Measurements from ENCODE around the gene WDR45. TPM values are rescaled to one million over a fixed set of nuclear protein-coding genes. Genes with fewer than 3 reads are reported as not detected.
"Not testable (repeated sequence)": the region's sequence is repeated elsewhere in the genome, so short reads cannot be mapped to it uniquely, and the experiment has no call there.

The WDR45 gene
- polyA plus RNA-seq (2013, experiment 1 of 2) = 21.2 TPM
- 15.6 TPM for polyA plus RNA-seq (2013, experiment 2 of 2)

DNA sequence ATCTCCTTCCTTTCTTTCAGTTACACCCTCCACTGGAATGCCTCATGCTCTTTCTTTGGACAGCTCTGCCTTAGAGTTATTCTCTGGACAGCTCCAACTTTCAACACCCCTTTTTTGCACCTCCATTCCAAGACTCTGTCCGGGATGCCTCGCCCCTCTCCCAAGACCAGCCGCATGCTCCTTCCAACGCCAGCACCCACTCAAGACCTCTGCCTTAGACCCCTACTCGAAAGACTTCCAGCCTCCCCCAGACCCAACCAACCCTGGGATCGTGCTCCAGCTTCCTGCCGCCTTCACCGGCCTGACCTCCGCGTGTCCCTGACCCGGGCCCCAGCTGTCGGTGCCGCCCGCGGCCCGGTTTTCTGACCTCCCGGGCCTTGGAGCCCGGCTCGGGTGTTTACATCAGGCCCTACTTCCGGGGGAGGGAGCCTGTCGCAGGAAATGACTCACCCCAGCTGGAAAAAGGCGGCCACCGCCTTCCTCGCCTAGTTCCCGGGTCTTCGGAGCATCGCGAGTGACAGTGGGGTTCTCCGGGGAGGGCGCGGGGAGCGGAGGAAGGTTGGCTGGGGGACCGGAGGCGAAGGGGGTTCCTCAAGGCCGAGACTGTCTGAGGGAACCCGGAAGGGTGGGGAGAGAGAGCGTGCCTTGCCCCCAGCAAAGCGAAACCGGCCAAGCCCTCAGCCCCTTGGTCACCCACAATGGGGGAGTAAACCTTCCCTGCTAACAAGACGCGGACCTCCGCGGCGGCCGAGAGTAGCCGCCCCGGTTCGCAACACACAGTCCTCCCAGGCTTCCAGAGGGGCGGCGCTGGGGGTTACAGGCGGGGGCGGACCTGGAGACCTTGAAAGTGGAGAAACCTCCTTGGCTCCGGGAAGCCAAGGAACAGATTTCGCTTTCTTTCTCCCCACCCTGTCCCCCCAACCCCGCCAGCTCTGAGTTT lies at the start of gene WDR45:
WDR45 (minus strand) TSS at position 399 of the 940 bp plus-strand sequence. CDS start 1,792 bp downstream, outside the sequence.
- under 1% methylated on average over 51 of the region's 55 CpGs for WGBS
- Histone ChIP-seq H3K36me3 (ENCODE audit: insufficient read depth, low read length) (peaks cover 6% of the 10 kb centered on the region; the same call in 1 of the 2 replicates), H3K27ac (ENCODE audit: low read depth, low read length) (peak within 1 kb of the TSS; percentile 79), H3K4me1 (ENCODE audit: insufficient read depth, low read length) (no peaks in the 10 kb centered on the region), H3K4me3 (ENCODE audit: low read length) (peak within 1 kb of the TSS; percentile 68), H3K9me3 (ENCODE audit: insufficient read depth, low read depth, low read length) (no peaks in the 10 kb centered on the region), H3K27me3 (ENCODE audit: insufficient read depth, low read length) (no peaks in the 10 kb centered on the region), H3K9ac (ENCODE audit: low read depth, low read length) (peak within 1 kb of the TSS; percentile 79)

DNA sequence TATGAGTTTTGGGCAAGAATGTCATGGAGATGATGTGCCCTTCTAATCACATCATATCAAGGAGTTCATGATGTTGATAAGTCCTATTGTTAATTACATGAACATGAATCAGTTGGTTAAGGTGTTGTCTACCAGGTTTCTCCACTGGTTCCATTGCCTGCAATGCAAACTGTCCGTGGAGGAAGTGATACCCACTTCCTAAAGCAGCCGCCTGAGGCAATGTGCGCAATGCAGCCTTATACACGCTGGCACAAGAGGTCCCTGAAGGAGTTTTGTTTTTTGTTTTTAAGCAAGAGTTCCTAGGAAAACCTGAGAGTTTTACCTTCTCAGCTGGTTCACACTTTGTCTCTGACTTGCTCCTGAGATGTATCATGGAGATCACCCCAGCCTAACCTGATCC lies 49.7 kb upstream of the WDR45 start:
- H3K4me1 ChIP-seq (ENCODE audit: insufficient read depth, low read length) = no peaks in the 10 kb centered on the region
- H3K27me3 ChIP-seq (ENCODE audit: insufficient read depth, low read length) = no peaks in the 10 kb centered on the region
- H3K36me3 ChIP-seq (ENCODE audit: insufficient read depth, low read length) = no peaks in the 10 kb centered on the region
- WGBS = 84% methylated on average over 4 of the region's 4 CpGs
- H3K27ac ChIP-seq (ENCODE audit: low read depth, low read length) = no peak overlapping the region
- no peak overlapping the region for H3K9ac ChIP-seq (ENCODE audit: low read depth, low read length)
- H3K4me3 ChIP-seq (ENCODE audit: low read length) = no peak overlapping the region
- H3K9me3 ChIP-seq (ENCODE audit: insufficient read depth, low read depth, low read length) = no peaks in the 10 kb centered on the region

DNA sequence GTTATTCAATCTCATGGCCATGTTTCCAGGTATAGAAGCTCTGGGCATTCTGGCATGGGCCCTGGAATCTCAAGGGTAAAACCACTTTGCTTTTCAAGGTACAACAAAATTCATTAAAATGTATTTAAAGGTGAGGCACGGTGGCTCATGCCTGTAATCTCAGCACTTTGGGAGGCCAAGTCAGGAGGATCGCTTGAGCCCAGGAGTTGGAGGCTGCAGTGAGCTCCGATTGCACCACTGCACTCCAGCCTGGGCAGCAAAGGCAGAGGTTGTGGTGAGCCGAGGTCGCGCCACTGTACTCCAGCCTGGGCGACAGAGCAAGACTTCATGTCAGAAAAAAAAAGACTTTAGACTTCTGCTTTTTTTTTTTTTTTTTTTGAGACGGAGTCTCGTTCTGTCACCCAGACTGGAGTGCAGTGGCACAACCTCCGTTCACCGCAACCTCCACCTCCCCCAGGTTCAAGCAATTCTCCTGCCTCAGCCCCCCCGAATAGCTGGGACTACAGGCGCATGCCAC lies 48.1 kb upstream of the WDR45 start:
- H3K4me1 ChIP-seq (ENCODE audit: insufficient read depth, low read length); H3K9me3 ChIP-seq (ENCODE audit: insufficient read depth, low read depth, low read length); H3K9ac ChIP-seq (ENCODE audit: low read depth, low read length); H3K27me3 ChIP-seq (ENCODE audit: insufficient read depth, low read length); H3K27ac ChIP-seq (ENCODE audit: low read depth, low read length); H3K4me3 ChIP-seq (ENCODE audit: low read length); H3K36me3 ChIP-seq (ENCODE audit: insufficient read depth, low read length): not testable (repeated sequence)
- 86% methylated on average over 12 of the region's 13 CpGs for WGBS

DNA sequence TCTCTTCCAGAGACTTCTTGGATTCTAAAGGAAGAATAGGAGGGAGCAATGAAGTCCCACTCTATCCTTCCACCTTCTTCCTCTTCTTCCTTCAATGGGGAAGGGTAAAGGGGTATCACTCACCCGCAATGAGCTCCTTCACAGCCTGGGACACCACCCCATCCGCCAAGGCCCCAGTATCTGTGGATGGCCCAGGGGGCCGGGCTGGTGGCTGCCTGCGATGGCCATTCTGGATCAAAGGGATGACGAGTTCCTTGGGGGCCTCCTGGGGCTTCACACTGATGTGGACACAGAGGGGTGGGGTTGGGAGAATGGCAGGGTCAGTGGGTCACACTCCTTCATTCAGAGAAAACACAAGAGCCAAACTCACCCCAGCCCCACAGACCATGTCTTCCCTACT lies 42.8 kb upstream of the WDR45 start:
- H3K36me3 ChIP-seq (ENCODE audit: insufficient read depth, low read length) = peaks cover 26% of the 10 kb centered on the region
- H3K9me3 ChIP-seq (ENCODE audit: insufficient read depth, low read depth, low read length) = no peaks in the 10 kb centered on the region
- H3K9ac ChIP-seq (ENCODE audit: low read depth, low read length) = no peak overlapping the region; the same call in 1 of the 2 replicates
- H3K4me3 ChIP-seq (ENCODE audit: low read length) = peak overlapping the region; percentile 96
- H3K27ac ChIP-seq (ENCODE audit: low read depth, low read length) = no peak overlapping the region
- 80% methylated on average over 5 of the region's 5 CpGs for WGBS
- no peaks in the 10 kb centered on the region for H3K27me3 ChIP-seq (ENCODE audit: insufficient read depth, low read length)
- H3K4me1 ChIP-seq (ENCODE audit: insufficient read depth, low read length) = no peaks in the 10 kb centered on the region

DNA sequence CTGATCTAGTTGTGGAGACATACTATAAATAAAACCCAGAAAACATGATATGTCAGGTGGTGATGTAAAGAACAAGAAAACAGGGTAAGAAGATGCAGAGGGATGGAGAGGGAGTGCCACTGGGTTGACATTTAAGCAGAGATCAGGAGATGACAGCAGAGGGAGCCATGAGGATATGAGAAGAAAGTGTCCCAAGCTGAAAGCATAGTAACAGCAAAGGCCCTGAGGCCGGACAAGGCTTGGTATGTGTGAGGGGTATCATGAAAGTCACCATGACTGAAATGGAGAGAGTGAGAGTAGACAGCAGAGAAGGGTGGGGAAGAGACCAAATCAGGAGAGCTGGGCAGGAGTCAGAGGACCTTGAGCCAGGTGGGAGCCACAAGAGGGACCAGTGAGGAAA lies 40.4 kb upstream of the WDR45 start:
- 79% methylated on average over 1 of the region's 1 CpG for WGBS
- H3K36me3 ChIP-seq (ENCODE audit: insufficient read depth, low read length) = peaks cover 47% of the 10 kb centered on the region
- no peak overlapping the region for H3K9ac ChIP-seq (ENCODE audit: low read depth, low read length)

DNA sequence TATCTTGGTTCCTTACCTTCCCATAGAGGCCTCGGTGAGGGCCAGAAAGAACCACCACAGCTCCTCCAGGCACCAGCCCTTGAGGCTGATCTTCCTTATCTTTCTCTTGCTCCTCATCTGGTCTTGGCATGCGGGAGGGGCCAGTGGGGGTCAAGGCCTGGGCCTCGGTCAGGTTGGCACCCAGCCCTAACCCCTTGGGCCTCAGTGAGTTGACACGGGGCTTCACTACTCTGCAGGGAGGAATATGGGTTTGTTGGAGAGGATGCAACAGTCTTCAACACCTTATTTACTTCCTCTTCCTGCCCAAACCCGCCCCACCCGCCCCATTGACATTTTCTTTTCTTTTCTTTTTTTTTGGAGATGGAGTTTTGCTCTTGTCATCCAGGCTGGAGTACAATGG lies 37.9 kb upstream of the WDR45 start:
- Histone ChIP-seq H3K27me3 (ENCODE audit: insufficient read depth, low read length) (no peaks in the 10 kb centered on the region), H3K9ac (ENCODE audit: low read depth, low read length) (no peak overlapping the region), H3K4me1 (ENCODE audit: insufficient read depth, low read length) (no peaks in the 10 kb centered on the region), H3K36me3 (ENCODE audit: insufficient read depth, low read length) (peaks cover 57% of the 10 kb centered on the region), H3K4me3 (ENCODE audit: low read length) (no peak overlapping the region), H3K27ac (ENCODE audit: low read depth, low read length) (no peak overlapping the region), H3K9me3 (ENCODE audit: insufficient read depth, low read depth, low read length) (no peaks in the 10 kb centered on the region)
- WGBS = 98% methylated on average over 3 of the region's 6 CpGs

More for the DNA sequence above, 40.4 kb upstream of the WDR45 start:
- H3K4me3 ChIP-seq (ENCODE audit: low read length) = no peak overlapping the region
- H3K4me1 ChIP-seq (ENCODE audit: insufficient read depth, low read length) = no peaks in the 10 kb centered on the region
- H3K27me3 ChIP-seq (ENCODE audit: insufficient read depth, low read length) = no peaks in the 10 kb centered on the region
- no peak overlapping the region for H3K27ac ChIP-seq (ENCODE audit: low read depth, low read length)
- H3K9me3 ChIP-seq (ENCODE audit: insufficient read depth, low read depth, low read length) = no peaks in the 10 kb centered on the region

DNA sequence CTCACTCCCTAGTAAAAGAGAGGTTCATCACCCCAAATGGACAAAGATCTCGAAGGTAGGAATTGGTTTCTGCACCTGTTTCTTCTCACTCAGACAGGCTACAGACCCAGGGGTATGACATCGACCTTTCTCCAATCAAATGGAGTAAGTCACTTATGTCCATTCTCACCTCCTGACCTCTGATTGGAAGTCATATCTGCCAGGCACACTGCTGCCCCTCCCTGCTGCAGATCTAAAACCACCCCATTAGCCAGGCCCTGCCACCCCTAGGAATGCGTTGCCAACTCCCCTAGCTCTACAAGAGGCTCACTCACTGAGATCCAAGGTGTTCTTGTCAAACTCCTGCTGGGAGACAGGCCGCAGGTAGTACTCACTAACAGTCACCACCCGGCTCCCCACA lies 37.0 kb upstream of the WDR45 start:
- Histone ChIP-seq H3K4me3 (ENCODE audit: low read length) (no peak overlapping the region), H3K9me3 (ENCODE audit: insufficient read depth, low read depth, low read length) (no peaks in the 10 kb centered on the region), H3K4me1 (ENCODE audit: insufficient read depth, low read length) (no peaks in the 10 kb centered on the region), H3K27me3 (ENCODE audit: insufficient read depth, low read length) (no peaks in the 10 kb centered on the region), H3K9ac (ENCODE audit: low read depth, low read length) (no peak overlapping the region), H3K36me3 (ENCODE audit: insufficient read depth, low read length) (peaks cover 65% of the 10 kb centered on the region), H3K27ac (ENCODE audit: low read depth, low read length) (no peak overlapping the region)
- 97% methylated on average over 5 of the region's 5 CpGs for WGBS

DNA sequence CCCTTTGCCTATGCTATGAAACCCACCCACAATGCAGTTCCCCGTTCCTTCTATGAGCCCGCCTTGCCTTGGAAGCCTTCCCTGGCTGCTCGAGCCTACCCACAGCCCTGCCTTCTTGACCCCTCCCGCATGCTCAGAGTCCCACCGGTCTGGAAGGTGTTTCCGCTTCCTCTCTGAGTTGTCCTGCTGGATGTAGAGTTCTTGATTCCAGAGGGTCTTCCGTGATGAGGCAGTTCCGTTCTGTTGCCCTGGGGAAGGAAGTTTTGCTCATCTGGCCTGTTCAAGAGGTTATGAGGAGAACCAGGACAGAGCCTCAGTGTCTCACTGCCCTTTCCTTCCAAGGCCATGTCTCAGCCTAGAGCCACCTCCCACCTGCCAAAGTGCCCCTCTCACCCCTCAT lies 36.4 kb upstream of the WDR45 start:
- Histone ChIP-seq H3K4me3 (ENCODE audit: low read length) (no peak overlapping the region), H3K4me1 (ENCODE audit: insufficient read depth, low read length) (no peaks in the 10 kb centered on the region), H3K27me3 (ENCODE audit: insufficient read depth, low read length) (no peaks in the 10 kb centered on the region), H3K9me3 (ENCODE audit: insufficient read depth, low read depth, low read length) (no peaks in the 10 kb centered on the region), H3K36me3 (ENCODE audit: insufficient read depth, low read length) (peaks cover 59% of the 10 kb centered on the region), H3K27ac (ENCODE audit: low read depth, low read length) (no peak overlapping the region), H3K9ac (ENCODE audit: low read depth, low read length) (no peak overlapping the region)
- WGBS = 96% methylated on average over 8 of the region's 8 CpGs

DNA sequence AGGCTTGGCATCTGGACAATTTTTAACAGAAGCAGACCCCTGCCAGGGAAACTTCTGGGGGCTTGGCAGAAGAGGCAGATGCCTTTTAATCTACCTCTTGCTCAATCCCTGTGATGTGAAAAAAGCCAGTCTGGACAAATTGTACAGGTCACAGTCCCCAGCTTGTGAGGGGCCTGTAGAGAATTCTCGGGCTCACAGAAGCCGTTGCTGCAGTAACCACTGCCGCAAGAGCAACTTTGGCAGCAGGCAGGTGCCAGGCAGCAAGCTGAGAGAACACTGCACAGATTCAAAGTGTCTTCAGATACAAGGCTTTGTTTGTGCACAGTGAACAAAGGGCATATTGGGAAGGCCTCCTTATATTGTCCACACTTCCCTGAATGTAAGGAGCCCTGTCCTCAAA lies 32.1 kb upstream of the WDR45 start:
- 94% methylated on average over 3 of the region's 3 CpGs for WGBS

DNA sequence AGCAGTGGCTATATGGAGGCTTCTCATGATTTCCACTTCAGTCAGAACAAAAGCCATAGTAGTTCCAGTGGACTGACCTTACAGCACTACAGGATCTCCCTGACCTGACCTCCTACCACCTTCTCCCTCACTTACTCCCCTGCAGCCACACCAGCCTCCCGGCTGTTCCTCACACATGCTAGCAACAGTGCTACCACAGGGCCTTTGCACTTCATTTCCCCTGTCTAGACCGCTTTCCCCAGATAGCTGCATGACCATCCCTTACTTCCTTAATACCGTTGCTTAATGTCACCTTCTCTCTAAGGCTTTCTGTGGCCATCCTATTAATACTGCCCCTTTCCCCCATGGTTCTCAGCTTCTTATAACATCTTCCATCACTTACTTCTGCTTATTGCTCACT lies 30.7 kb upstream of the WDR45 start:
- Histone ChIP-seq H3K4me1 (ENCODE audit: insufficient read depth, low read length) (no peaks in the 10 kb centered on the region), H3K27me3 (ENCODE audit: insufficient read depth, low read length) (no peaks in the 10 kb centered on the region), H3K4me3 (ENCODE audit: low read length) (no peak overlapping the region), H3K9ac (ENCODE audit: low read depth, low read length) (no peak overlapping the region), H3K27ac (ENCODE audit: low read depth, low read length) (no peak overlapping the region), H3K9me3 (ENCODE audit: insufficient read depth, low read depth, low read length) (no peaks in the 10 kb centered on the region), H3K36me3 (ENCODE audit: insufficient read depth, low read length) (peaks cover 23% of the 10 kb centered on the region)
- WGBS = 94% methylated on average over 3 of the region's 3 CpGs

More for the DNA sequence above, 32.1 kb upstream of the WDR45 start:
- no peaks in the 10 kb centered on the region for H3K9me3 ChIP-seq (ENCODE audit: insufficient read depth, low read depth, low read length)
- H3K27ac ChIP-seq (ENCODE audit: low read depth, low read length) = no peak overlapping the region
- no peak overlapping the region for H3K4me3 ChIP-seq (ENCODE audit: low read length)
- H3K27me3 ChIP-seq (ENCODE audit: insufficient read depth, low read length) = no peaks in the 10 kb centered on the region
- H3K9ac ChIP-seq (ENCODE audit: low read depth, low read length) = no peak overlapping the region
- H3K4me1 ChIP-seq (ENCODE audit: insufficient read depth, low read length) = no peaks in the 10 kb centered on the region
- H3K36me3 ChIP-seq (ENCODE audit: insufficient read depth, low read length) = peaks cover 36% of the 10 kb centered on the region

DNA sequence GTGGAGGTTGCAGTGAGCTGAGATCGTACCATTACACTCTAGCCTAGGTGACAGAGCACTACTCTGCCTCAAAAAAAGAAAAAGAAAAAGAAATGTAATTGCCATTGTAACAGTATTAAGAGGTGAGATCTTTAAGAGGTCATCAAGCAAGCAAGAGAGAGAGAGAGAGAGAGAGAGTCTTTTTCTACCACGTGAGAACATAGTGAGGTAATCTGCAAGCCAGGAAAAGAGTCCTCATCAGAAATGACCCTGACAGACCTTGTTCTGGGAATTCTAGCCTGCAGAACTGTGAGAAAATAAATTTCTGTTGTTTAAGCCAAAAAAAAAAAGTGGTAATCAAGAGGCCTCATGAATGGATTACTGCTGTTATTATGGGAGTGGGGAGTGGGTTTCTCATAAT lies 29.0 kb upstream of the WDR45 start:
- no peaks in the 10 kb centered on the region for H3K9me3 ChIP-seq (ENCODE audit: insufficient read depth, low read depth, low read length)
- H3K9ac ChIP-seq (ENCODE audit: low read depth, low read length) = no peak overlapping the region
- H3K4me1 ChIP-seq (ENCODE audit: insufficient read depth, low read length) = no peaks in the 10 kb centered on the region
- no peak overlapping the region for H3K4me3 ChIP-seq (ENCODE audit: low read length)
- no peaks in the 10 kb centered on the region for H3K27me3 ChIP-seq (ENCODE audit: insufficient read depth, low read length)
- H3K27ac ChIP-seq (ENCODE audit: low read depth, low read length) = no peak overlapping the region
- WGBS = 95% methylated on average over 2 of the region's 2 CpGs
- H3K36me3 ChIP-seq (ENCODE audit: insufficient read depth, low read length) = peaks cover 20% of the 10 kb centered on the region
